Stimulated activated CD4-positive, alpha-beta T cell treated with anti-CD3 and anti-CD28 coated beads, TNF-alpha, amount 100 ng/mL, for 24 hours (primary cell): ENCODE results near the gene CSRNP3.

Source experiments
- DNase-seq, 3 experiments: peaks; one replicate each; pipeline ENCODE4 v3.0.0-alpha.2; 2020; ENCODE audit warnings: low read depth in 3 of 3

Gene CSRNP3

DNA sequence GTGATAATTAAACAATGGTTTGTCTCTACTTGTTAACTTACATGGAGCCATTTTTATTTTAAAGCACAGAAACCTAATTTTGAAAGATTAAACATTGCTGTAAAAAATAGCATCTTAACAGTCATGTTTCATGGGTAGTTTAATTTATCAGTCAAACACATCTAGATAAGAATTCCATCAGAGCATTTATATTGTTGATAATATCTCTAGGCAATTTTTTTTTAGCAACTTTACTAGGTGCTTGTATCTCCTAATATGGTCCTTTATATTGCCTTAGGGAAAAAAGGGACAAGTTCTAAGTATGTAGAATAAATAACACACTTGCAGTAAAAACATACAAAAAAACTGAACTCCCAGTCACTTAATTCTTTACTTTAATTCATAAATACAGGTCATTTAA lies 863 bp downstream of the CSRNP3 start:
- no peak for DNase-seq

GRCh38 chr2:165471349-165471950 lies 2.0 kb downstream of the CSRNP3 start:
- DNase-seq, result no peak

DNA sequence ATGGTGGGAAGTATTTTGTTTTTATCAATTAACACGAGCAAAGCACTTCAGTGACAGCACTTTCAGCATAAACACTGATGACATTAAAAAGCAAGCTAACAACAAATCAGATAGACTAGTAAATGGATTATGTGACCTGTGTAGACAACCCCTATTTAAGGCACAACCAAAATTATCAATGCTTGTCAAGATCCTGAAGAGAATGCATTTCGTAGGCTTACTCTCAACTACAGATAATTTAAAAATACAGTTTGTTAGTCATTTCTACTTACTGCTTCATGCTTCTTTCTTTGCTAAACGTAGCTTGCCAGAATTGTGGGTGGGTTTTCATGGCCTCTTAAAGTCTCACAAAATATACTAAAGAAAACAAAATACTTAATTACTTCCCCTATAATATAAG lies 3.4 kb downstream of the CSRNP3 start:
- DNase-seq, result no peak

DNA sequence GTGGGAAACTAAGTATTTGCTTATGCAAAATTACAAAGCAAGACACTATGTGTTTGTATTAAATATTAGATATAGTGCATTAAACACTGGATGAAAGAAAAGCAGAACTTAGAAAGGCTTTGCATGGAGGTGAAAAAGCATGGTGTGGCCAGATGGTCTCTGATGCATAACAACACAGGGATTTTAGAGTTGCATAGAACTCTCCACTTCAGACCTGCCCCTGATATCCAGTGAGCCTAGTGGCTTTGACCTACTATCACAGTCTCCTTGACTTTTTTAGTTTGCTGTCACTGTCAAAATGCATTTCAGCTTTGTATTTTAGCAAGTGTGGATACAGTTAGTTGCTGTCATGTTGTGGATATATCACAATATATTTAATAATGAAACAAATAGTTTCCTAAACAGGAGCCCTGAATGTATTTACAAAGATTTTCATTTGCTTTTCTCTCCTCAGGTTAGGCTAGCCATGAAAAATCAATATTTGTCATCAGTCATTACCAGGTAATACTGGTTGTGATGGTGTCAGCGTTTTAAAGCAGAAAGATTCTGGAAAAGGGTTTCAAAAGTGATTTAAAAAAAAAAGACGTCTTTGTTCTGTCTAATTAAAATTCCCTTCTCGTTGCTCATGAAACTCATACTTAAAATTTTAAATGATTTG lies 5.2 kb downstream of the CSRNP3 start:
- DNase-seq, result no peak

- no peak for DNase-seq
Measured at GRCh38 chr2:165475277-165476004, 5.9 kb downstream of the CSRNP3 start.

DNA sequence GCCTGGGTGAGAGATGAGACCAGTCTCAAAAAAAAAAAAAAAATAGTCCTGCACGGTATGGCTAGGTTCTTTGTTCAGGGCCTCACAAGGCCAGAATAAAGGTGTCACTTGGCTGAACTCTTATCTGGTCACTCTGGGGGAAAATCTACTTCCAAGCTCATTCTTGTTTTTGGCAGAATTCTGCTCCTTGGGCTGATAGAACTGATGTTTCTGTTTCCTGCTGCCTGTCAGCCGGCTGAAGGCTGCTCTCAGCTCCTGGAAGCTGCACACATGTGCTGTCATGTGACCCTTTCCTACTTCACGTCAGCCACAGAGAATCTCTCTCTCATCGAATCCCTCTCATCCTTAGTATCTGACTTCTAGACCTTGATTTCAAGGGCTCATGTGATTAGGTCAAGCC lies 10.4 kb downstream of the CSRNP3 start:
- no peak for DNase-seq

GRCh38 chr2:165494573-165494972 lies 25.1 kb downstream of the CSRNP3 start:
- no peak for DNase-seq

- DNase-seq, result no peak
Measured at GRCh38 chr2:165497659-165498317, 28.3 kb downstream of the CSRNP3 start.

DNA sequence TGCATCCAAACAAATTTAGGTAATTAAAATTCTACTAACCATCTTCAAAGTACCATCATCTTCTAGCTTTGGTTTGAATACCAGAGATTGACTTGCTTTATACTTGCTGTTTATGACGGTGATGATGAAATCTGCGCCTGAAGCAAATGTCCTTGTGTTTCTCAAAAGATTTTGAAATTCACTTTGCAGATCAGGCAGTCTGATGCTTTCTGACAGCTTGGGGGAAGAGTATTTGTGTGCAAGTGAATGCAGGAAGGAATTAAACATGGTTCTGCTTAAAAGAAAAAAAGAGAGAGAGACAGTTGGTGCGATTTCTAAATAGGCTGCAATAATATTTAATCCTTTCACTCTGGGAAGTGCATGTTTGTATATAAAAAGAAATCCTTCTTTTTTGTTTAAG lies 29.6 kb downstream of the CSRNP3 start:
- no peak for DNase-seq

- no peak for DNase-seq
Measured at GRCh38 chr2:165500001-165500400, 30.5 kb downstream of the CSRNP3 start.

GRCh38 chr2:165500816-165501215 lies 31.3 kb downstream of the CSRNP3 start:
- no peak for DNase-seq

DNA sequence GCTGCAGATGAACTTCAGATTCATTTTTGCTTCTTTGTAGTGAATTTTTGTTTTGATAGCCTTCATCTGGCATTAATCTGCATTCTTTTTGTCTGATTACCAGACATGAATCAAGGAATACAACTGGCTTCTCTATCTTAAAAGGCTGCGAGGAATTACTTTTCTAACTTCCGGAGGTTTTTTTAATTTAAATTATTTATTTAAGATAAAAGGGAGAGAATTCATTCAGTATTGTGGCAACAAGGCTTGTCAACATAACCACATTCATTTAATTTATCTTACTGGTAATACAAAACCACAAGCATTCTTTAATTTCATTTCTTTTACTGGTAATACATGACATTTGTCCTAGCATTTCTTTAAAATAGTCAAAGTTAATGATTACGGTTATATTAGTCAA lies 36.0 kb downstream of the CSRNP3 start:
- DNase-seq, result no peak

- no peak for DNase-seq
Measured at GRCh38 chr2:165508927-165509326, 39.4 kb downstream of the CSRNP3 start.

DNA sequence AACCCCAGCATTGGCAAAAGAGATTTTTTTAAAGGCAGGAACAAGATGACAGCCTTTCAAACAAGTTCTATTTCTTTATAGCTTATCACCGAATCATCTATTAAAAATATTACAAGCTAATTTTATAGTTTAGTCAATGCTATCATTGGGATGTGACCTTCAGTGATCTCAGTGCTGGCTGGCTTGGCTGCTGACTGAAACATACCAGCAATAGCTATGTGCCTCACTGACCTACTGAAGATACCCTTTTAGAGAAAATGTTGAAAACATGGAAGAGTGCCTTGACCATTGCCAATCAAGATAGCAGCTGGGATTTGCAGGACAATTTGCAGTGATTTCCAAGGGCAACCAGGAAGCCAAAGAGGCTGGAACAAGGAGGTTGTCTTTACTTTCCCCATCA lies 44.0 kb downstream of the CSRNP3 start:
- no peak for DNase-seq

DNA sequence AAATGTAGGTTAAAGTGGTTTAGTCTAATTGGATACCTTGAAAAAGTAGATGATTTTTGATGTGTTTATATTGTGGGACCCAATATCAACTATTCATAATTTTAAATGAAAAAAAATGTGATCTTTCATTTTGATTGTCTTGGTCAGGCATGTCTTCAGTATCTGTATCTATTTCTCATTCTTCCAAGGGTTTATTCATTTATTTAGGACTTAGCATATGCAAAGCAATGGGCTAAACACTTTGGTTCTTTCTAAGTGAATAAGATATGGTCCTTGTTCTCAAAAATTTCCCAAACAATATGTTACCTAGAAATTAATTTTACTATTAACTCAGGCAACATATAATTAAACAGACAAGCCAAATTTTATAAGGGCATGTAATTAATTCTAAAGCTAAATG lies 49.1 kb downstream of the CSRNP3 start:
- no peak for DNase-seq

- no peak for DNase-seq
Measured at GRCh38 chr2:165522719-165523118, 53.2 kb downstream of the CSRNP3 start.

GRCh38 chr2:165524720-165525119 lies 55.2 kb downstream of the CSRNP3 start:
- DNase-seq, result no peak

DNA sequence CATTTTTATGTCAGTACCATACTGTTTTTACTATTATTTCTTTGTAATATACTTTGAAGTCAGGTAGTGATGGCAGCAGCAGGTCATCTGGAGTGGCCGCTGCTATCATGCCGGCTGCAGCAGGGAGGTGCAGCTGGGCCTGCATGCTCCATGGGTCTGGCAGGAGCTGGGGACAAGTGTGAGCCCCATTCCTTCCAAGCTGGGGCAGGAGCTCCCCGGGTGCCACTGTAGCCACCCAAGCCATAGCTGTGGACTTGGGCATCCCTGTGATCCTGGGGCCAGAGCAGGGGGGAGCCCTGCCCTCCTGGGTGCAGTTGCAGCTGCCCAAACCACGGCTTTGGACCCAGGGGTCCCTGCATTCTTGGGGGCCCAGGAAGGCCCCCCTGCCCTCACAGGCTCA lies 59.2 kb downstream of the CSRNP3 start:
- DNase-seq, result no peak

DNA sequence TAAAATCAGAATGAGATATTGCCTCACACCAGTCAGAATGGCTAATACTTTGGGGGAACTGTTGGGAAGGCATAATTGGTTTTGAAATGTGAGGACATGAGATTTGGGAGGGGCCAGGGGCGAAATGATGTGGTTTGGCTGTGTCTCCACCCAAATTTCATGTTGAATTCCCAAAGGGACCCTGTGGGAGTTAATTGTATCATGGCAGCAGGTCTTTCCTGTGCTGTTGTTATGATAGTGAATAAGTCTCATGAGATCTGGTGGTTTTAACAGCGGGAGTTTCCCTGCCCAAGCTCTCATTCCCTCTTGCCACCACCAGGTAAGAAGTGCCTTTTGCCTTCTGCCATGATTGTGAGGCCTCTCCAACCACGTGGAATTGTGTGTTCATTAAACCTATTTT lies 59.6 kb downstream of the CSRNP3 start:
- no peak for DNase-seq

- DNase-seq, result no peak
Measured at GRCh38 chr2:165533331-165533730, 63.8 kb downstream of the CSRNP3 start.

DNA sequence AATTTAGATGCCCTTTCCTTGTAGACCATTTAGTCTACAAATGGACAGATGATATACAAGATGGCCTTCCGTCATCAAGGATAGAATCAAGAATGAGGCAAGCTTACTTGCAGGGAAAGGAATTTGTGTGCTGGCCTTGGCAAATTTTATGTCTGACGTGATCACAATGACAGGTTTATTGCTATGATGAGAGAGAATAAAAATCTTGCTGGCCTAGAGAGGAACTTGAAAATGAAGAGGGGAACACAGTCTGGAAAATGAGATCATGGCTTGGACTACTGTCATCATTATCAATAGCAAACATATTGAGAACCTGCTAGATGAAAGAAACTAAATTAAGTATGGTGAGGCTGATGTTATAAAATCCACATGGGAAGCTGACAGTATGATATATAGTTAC lies 66.0 kb downstream of the CSRNP3 start:
- DNase-seq, result no peak

DNA sequence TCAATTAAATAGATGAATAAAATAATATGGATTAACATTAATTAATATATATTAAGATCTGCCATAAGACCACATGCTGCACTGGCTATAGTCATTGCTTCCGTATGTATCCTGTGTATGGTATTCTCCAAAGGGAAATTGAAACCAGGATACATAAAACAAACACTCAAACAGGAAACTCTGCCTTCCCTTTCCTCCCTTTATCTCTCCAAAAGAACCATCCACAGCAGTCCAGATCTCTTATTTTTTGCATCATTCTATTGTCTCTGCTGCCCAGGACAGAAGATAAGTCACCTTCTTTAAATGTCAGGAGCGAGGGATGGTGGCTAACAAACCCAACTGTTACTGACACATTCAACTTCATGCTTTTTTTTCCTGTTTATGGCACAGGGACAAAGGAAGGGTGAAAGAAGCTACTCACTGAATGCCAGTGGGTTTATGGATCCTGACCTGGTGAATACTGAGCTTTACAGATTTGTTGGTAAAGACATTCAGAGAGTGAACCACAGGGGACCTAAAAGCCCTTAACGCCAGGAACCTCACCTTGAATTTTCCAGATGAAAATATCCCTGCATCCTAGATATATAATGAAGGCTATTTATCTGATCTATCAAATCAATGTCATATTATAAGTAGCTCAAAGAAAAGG lies 67.5 kb downstream of the CSRNP3 start:
- no peak for DNase-seq
